ACHN (cell line): ENCODE data around the gene ICA1L.
"Not testable (repeated sequence)": the region's sequence is repeated elsewhere in the genome, so short reads cannot be mapped to it uniquely, and the experiment has no call there.

ENCODE experiments used
- DNase-seq: peaks from one replicate; pipeline ENCODE4 v3.0.0-alpha.2; 2015
- in situ Hi-C: cut with HindIII; loops from 2 replicates; pipeline ENCODE4 v1.10.0; 2017; ENCODE audit warnings: low sequenced_read_pairs, low pct_ligation_motif_present, low pct_unique_long_range_greater_than_20kb

Gene ICA1L

GRCh38 chr2:202871300-202872141 lies at the start of gene ICA1L:
TSS of gene ICA1L (minus strand) at chr2:202871766. CDS start at chr2:202829009, 42,757 bp downstream.
- in situ Hi-C loops: no loop called here

GRCh38 chr2:202918860-202919259 lies 47.3 kb upstream of the ICA1L start:
- in situ Hi-C loops: no loop called here
- DNase-seq: no peak

More at GRCh38 chr2:202871300-202872141, at the start of gene ICA1L:
- DNase-seq: peak; percentile 72

DNA sequence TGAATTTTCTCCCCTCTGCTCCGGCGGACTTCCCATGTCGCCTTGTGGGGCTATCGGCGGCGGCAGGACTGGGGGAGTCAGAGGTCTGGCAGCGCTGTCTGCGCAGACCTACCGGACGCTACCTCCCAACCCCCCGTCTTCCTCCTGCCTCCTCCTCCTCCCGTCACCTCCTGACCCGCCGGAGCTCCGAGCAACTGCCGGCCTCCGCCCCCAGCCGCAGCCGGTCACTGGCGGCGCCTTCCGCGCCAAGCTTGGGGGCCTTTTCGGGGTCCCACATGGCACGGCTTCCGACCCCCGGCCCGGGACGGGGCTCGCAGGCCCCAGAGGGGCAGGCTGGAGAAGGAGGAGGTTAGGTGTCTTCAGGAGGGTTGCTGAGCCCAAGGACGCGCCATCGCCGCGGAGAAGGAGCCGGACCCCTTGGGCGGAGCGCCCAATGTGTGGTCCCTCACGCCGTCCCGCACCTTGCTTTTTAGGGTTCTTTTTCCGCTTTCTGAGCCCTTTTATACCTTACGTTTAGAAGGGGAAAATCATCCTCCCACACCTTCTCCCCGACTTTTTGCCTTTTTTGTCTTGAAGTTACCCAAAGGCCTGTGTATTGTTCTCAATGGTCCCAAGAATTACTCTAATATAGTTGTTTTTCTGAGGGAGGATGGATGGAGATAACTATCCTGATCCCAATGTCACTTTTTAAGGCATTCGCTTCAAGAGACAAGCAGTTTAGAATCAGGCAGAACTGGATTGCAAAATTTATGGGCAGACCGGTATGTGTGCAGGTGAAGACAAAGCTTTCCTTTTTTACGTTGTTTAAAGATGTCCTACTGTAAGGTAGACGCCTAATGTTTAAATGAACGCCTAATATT lies 41.0 kb upstream of the ICA1L start:
- in situ Hi-C loops, DNase-seq: not testable (repeated sequence)

DNA sequence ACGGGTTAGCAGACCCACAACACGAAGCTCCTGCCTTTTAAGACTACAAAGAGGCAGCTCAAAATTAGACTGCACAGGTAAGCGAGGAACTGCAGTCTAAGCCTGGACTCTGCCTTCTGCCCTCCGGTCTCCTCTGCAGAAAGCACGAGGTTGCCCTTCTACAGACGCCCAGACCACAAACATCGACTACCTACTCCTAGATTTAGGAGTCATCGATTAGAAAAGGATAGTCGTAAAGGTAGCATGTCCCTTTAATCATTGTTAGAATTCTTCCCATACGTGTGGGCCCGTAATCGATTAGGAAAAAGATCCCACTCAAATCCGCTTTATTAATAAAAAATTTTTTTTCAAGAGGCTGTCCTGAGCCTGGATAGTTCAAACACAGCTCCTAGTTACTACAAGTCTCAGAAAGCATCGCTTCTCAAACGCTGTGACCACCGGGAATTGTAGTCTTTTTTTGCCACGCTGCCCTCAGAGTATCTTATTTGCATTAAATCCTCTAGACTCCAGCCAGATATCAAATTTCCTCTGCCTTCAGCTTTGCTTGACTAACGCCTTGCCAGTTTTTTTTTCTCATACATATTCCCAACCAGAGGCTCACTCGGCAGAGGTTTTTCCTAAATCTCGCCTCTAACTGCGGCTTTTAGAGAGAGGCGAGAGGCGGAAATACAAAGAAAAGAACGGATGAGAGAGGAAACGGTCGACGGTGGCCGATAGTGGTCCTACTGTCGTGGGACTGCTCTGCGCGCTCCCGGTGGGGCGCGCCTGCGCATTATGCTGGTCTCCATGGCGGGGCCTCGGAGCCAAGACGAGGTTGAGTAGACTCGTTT lies 40.2 kb upstream of the ICA1L start, which contains the start of the genes CARF and WDR12:
Gene CARF, plus strand, starts transcription at position 764 of the 830 bp plus-strand sequence. CDS start 29,628 bp downstream, outside the sequence.
Gene WDR12, minus strand, starts transcription at position 162 of the 830 bp plus-strand sequence. CDS start 197 bp downstream, outside the sequence.
- DNase-seq: peak; percentile 96
- in situ Hi-C loops: no loop called here

DNA sequence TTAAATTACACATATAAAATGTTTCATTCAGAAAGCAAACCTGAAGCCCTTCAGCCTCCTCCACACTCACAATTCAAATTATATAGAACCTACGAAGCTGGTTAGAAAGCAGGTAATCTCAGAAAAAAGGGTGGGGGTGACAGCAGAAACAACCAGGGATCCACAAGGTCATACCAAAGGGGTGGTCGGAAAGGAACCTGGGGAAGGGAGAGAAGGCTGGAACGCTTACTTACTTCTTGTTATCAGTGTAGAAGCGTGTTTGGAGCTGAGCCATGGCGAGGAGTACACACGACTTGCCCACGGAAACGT lies 39.6 kb upstream of the ICA1L start:
- in situ Hi-C loops: no loop called here
- DNase-seq: no peak

GRCh38 chr2:202910698-202911097 lies 39.1 kb upstream of the ICA1L start:
- DNase-seq: no peak
- in situ Hi-C loops: no loop called here

- in situ Hi-C loops, DNase-seq: not testable (repeated sequence)
Measured at GRCh38 chr2:202910250-202910649, 38.7 kb upstream of the ICA1L start.

DNA sequence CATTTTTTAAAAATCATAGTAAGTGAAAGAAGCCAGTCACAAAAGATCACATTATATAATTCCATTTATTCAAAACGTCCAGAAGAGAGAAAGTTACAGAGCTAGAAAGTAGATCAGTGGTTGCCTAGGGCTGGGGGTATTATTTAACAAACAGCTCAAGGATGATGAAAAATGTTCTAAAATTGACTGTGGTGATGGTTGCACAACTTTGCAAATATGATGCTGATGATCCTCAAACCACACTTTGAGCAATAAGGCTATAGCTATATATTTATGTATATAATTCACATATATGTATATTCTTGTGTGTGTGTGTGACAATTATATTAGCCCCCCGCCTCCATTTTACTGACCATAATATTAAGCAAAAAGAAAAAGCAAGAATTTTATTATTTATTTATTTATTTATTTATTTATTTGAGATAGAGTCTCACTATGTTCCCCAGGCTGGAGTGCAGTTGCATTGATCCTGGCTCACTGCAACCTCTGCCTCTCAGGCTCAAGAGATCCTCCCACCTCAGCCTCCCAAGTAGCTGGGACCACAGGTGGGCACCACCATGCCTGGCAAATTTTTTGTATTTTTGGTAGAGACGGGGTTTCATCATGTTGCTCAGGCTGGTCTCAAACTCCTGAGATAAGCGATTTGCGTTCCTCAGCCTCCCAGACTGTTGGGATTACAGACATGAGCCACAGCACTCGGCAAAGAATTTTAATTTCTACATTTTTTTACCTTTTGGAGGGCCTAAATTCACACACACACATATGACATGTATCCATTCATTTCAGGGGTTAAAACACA lies 38.0 kb upstream of the ICA1L start:
- in situ Hi-C loops: no loop called here

DNA sequence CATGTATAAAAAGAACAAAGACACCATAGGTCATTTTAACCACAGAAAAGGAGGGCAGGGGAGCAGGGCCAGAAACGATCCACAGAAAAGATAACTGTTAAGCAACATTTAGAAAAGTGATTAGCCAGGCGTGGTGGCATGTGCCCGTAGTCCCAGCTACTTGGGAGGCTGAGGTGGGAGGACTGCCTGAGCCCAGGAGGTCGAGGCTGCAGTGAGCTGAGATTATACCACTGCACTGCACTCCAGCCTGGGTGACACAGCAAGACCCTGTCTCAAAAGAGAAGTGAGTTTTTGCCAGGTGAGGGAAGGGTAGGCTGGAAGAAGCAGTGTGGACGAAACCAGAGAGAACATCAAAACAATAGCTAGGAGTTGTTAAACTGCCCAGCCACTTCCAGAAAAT lies 36.6 kb upstream of the ICA1L start:
- in situ Hi-C loops: no loop called here
- DNase-seq: no peak

More for the DNA sequence above, 38.0 kb upstream of the ICA1L start:
- DNase-seq: no peak

DNA sequence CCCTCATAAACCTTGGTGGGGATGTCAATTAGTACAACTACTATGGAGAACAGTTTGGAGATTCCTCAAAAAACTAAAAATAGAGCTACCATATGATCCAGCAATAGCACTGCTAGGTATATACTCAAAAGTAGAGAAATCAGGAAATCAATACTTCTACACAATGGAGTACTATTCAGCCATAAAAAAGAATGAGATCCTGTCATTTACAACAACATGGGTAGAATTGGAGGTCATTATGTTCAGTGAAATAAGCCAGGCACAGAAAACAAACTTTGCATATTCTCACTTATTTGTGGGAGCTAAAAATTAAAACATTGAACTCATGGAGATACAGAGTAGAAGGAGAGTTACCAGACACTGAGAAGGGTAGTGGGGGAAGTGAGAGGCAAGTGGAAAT lies 33.9 kb upstream of the ICA1L start:
- DNase-seq, in situ Hi-C loops: not testable (repeated sequence)

- in situ Hi-C loops: no loop called here
- DNase-seq: no peak
Measured at GRCh38 chr2:202885190-202885589, 13.6 kb upstream of the ICA1L start.

DNA sequence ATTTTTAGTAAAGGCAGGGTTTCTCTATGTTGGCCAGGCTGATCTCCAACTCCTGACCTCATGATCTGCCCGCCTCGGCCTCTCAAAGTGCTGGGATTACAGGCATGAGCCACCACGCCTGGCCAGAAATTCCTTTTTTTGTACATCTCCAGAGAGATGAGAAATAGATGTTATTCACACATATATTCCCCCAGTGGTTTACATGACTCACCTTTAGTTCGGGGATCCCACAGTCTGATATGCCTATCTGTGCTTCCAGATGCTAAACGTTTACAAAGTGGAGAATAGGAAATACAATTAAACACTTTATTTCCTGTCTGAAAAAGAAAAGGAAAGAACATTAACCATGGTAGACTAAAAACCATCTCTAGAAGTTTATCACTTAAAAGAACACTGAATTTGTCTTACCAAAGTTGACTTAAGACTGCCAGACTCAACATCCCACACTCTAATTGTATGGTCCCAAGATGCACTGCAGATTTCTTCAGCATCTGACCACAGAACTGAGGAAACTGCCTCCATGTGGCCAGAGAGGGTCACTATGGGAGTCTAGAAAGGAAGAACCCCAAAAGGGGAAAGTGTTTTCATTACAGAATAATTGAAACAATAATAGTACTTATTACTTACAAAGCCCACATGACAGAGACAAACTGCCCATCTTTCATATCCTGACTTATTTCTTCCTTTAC lies 12.6 kb upstream of the ICA1L start:
- DNase-seq: no peak
- in situ Hi-C loops: no loop called here

DNA sequence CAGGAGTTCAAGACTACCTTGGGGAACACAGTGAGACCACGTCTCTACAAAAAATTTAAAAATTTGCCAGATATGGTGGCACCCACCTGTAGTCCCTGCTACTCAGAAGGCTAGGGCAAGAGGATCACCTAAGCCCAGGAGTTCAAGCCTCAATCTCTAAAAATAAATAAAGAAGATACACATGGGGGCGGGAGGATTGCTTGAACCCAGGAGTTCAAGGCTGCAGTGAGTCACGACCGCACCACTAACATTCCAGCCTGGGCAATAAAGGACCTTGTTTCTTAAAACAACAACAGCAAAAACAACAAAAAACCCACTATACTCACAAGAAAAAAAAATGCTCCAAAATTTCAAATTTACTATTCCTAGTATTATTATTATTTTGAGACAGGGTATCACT lies 10.0 kb upstream of the ICA1L start:
- DNase-seq: no peak
- in situ Hi-C loops: no loop called here

DNA sequence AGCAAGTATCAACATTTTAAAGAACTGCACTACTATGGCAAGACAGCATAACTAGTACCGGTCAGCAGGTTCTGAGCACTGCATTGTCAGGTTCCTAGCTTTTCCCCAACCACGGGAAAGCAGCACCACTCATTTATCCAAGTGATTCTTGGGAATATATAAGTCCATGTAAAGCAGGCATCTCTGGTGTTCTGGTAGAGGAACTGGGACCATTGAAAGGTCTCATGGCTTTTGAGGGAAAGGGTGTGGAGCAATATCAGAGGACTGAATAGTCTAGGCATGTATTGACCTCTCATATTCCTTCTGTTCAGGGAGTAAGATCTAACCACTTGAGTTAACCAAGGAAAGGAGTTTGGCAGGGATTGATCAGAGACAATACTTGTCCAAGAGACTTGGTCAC lies 6.1 kb upstream of the ICA1L start:
- in situ Hi-C loops: no loop called here
- DNase-seq: no peak

GRCh38 chr2:202870431-202871299 lies 901 bp downstream of the ICA1L start:
- in situ Hi-C loops: no loop called here
- DNase-seq: peak; percentile 79

DNA sequence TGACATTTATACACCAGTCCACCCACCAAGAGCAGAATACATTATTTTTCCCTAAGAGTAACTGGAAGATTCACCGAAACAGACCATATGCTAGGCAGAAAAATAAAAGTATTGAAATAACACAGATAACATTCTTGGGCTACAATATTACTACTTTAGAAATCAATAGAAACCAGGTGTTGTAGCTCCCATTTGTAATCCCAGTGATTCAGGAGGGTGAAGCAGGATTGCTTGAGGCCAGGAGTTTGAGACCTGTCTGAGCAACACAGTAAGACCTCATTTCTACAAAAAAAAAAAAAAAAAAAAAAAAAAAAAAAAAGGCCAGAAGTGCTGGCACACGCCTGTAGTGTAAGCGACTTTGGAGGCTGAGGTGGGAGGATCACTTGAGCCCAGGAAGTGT lies 9.6 kb downstream of the ICA1L start:
- in situ Hi-C loops: no loop called here

More for the DNA sequence above, 9.6 kb downstream of the ICA1L start:
- no peak for DNase-seq
